ENCODE measurements around the gene IGFBPL1. TPM values are rescaled to one million over a fixed set of nuclear protein-coding genes. Genes with fewer than 3 reads are reported as not detected.
"Not testable (repeated sequence)": the region's sequence is repeated elsewhere in the genome, so short reads cannot be mapped to it uniquely, and the experiment has no call there.

The IGFBPL1 gene, protein sequence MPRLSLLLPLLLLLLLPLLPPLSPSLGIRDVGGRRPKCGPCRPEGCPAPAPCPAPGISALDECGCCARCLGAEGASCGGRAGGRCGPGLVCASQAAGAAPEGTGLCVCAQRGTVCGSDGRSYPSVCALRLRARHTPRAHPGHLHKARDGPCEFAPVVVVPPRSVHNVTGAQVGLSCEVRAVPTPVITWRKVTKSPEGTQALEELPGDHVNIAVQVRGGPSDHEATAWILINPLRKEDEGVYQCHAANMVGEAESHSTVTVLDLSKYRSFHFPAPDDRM
- total RNA-seq (not detected), total RNA-seq (0 to 0.53 reads per million in 2 donors)

DNA sequence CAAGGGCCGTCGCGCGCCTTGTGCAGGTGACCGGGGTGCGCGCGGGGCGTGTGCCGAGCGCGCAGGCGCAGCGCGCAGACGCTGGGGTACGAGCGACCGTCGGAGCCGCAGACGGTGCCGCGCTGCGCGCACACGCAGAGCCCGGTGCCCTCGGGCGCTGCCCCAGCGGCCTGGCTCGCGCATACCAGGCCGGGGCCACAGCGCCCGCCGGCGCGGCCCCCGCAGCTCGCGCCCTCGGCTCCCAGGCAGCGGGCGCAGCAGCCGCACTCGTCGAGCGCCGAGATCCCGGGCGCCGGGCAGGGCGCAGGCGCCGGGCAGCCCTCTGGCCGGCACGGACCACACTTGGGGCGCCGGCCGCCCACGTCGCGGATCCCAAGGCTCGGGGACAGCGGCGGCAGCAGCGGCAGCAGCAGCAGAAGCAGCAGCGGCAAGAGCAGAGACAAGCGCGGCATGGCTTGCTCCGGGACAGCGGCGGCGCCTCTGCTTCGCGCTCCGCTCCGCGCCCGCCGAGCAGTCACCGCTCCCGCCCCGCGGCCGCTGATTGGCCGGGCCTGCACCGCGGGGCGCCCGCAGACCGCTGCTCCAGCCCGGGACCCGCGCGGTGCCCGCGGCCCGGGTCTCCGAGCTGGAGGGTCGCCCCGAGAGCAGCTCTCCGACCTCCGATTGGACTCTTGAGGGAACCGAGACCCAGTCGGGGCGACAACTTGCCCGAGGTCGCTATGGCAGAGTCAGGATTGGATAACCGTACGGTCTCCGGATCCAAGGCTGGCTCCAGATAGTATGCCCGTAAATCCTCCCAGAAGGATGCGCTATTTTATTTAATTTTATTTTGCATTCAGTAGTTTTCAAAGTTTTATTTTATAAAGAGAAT, at the start of gene IGFBPL1:
TSS of gene IGFBPL1 (minus strand) at position 482 of the 871 bp plus-strand sequence. CDS start at position 452, 30 bp downstream.
- Mint-ChIP-seq H3K27ac (no peak within 1 kb of the TSS), H3K27me3 (peaks cover 73% of the 10 kb centered on the region), H3K36me3 (ENCODE audit: low read depth) (peaks cover 2% of the 10 kb centered on the region), H3K4me3 (peak within 1 kb of the TSS; percentile 76), H3K4me1 (peaks cover 7% of the 10 kb centered on the region)
- no peaks in the 10 kb centered on the region for H3K9me3 ChIP-seq (ENCODE audit: control insufficient read depth, low read length, poor library complexity, severe bottlenecking)
- DNase-seq (no peak), ATAC-seq (peak; percentile 21)

DNA sequence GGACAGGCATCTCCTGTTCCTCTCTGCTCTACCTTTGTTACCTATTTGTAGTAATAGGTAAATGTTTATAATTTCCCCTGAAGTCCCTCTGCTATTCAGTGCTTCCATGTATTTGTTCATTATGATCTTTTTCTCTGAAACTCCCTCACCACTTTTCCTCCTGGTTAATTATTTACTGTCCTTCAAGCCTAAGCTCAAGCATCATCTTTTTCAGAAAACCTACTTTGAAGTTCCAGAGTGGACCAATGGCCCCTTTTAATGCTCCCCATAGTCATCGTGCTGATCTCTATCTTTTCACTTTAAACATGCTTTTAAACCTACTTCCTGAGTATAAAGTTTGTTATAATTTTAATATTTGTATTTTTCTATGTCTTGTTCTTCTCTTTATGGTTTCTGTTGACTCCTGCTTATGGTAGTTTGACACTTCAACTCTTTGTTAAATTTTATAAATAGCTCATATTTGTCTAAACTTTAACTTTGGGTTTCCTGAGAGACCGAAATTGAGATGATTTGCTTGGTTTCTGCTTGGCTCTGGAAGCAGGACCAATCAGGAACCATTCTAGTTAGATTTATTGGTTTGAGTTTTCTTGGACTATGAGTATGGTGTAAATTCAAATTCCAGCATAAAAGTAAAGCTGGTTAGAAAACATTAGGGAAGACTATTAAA, 48.5 kb upstream of the IGFBPL1 start:
- ATAC-seq; H3K4me3 Mint-ChIP-seq; H3K9me3 ChIP-seq (ENCODE audit: control insufficient read depth, low read length, poor library complexity, severe bottlenecking); H3K4me1 Mint-ChIP-seq; H3K36me3 Mint-ChIP-seq (ENCODE audit: low read depth); H3K27ac Mint-ChIP-seq; DNase-seq: not testable (repeated sequence)
- H3K27me3 Mint-ChIP-seq: peaks cover 22% of the 10 kb centered on the region

DNA sequence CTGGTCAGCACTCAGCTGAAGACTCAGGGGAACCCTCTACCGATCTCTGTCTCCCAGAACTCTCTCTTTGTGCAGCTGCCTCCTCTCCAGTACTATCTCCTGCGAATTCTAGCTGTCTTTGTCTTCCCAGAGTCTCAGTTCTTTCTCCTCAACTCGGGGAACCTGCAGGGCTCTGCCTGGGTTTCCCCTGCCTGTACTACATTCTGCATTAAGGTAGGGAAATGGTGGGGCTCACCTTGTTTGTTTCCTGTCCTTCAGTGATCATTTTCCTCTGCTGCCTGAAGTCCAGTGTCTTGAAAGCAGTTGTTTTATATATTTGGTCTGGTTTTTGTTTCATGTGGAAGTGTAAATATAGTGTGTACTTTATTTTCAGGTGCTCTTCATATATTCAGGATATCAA, 43.1 kb upstream of the IGFBPL1 start:
- Mint-ChIP-seq H3K4me1 (peaks cover 4% of the 10 kb centered on the region), H3K36me3 (ENCODE audit: low read depth) (peaks cover 5% of the 10 kb centered on the region), H3K27me3 (peaks cover 28% of the 10 kb centered on the region), H3K27ac (no peak overlapping the region), H3K4me3 (no peak overlapping the region)
- ATAC-seq (no peak), DNase-seq (no peak)
- no peaks in the 10 kb centered on the region for H3K9me3 ChIP-seq (ENCODE audit: control insufficient read depth, low read length, poor library complexity, severe bottlenecking)

DNA sequence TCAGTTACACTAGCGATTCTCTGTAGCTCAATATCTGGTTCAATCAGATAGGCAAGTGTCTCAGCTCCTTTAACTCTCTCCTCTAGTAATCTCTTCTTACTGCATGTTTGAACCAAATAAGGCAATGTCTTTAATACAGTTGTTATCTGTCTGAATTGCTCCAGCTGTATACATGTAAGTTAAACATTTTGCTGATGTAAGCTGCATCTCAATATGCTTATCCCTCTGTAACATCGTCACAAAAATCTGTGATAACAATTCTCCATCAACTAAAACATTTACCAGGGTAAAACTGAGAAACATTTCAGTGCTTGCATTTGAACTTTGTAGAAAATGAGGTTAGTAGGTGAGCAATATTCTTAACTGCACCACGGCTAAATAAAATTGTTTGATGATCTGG, 29.6 kb upstream of the IGFBPL1 start:
- ATAC-seq: no peak
- DNase-seq: no peak
- Mint-ChIP-seq H3K27me3 (no peaks in the 10 kb centered on the region), H3K27ac (no peak overlapping the region), H3K4me1 (no peaks in the 10 kb centered on the region), H3K36me3 (ENCODE audit: low read depth) (peaks cover 6% of the 10 kb centered on the region), H3K4me3 (no peak overlapping the region)
- no peaks in the 10 kb centered on the region for H3K9me3 ChIP-seq (ENCODE audit: control insufficient read depth, low read length, poor library complexity, severe bottlenecking)

DNA sequence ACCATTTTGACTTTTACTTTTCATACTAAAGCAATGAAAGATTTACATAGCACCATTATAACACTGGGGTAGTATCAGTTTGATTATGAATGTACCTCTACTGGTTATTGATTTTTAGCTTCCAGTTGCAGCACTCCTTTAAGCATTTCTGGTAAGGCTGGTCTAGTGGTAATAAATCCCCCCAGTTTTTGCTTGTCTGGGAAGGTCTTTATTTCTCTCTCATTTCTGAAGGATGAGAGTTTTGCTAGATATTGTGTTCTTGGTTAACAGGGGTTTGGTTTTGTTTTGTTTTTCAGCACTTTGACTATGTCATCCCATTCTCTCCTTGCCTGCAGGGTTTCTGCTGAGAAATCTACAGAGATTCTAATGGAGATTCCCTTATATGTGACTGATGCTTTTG, 26.9 kb upstream of the IGFBPL1 start:
- Mint-ChIP-seq H3K27me3 (no peaks in the 10 kb centered on the region), H3K36me3 (ENCODE audit: low read depth) (peaks cover 7% of the 10 kb centered on the region), H3K27ac (no peak overlapping the region)

DNA sequence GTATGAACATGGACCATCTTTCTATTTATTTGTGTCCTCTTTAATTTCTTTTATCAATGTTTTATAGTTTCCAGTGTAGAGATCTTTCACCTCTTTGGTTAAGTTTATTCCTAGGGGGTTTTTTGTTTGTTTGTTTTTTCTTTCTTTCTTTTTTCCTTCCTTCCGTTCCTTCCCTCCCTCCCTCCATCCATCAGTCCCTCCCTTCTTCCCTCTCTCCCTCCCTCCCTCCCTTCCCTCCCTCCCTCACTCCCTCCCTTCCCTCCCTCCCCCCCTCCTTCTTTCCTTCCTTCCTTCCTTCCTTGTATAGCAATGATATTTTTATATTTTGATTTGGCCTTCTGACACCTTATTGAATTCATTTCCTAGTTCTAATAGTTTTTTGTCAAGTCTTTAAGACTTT, 23.4 kb upstream of the IGFBPL1 start:
- ATAC-seq (no peak), DNase-seq (no peak)
- Mint-ChIP-seq H3K27me3 (peaks cover 5% of the 10 kb centered on the region), H3K4me1 (peaks cover 3% of the 10 kb centered on the region), H3K4me3 (no peak overlapping the region), H3K36me3 (ENCODE audit: low read depth) (peaks cover 5% of the 10 kb centered on the region), H3K27ac (no peak overlapping the region)
- no peaks in the 10 kb centered on the region for H3K9me3 ChIP-seq (ENCODE audit: control insufficient read depth, low read length, poor library complexity, severe bottlenecking)

More for the DNA sequence above, 26.9 kb upstream of the IGFBPL1 start:
- no peak for DNase-seq
- no peaks in the 10 kb centered on the region for H3K4me1 Mint-ChIP-seq
- no peak for ATAC-seq
- no peak overlapping the region for H3K4me3 Mint-ChIP-seq
- no peaks in the 10 kb centered on the region for H3K9me3 ChIP-seq (ENCODE audit: control insufficient read depth, low read length, poor library complexity, severe bottlenecking)

DNA sequence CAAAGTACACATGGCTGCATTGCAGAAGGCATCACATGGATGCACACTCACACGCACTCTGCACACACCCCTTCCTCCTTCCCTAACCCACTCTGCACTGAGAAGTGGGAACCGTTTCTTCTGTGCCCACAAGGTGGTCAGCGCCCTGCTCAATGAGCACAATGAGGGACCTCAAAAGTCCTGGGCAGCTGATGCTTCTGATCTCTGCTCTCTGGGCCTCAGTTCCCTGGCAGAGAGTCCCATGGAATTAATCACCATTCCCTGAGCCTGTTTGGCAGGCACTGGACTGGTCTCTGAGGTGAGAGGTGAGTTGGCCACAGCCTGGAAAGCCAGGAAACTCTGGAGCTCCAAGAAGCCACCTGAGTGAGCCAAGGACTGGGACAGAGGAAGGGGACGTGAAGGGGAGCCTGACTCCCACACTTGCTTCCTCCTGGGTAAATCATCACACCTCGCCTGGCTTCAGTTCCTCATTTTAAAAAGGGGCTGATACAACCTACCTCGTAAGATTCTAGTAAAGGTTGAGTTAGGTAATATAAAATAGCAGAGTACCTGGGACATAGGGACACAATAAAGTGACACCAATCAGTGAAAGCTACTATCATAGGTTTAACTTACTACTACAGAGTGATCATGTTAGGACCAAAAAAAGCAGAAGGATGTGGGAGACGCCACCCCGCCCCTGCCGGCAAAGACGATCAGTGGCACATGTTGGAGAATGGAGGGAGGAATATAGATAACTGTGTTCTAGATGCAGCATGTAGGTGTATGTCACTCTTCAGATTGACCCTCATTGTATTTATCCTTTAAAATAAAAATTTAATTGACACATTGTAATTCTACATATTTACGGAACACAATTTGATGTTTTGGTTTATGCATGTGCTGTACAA, 21.1 kb upstream of the IGFBPL1 start:
- no peak for ATAC-seq
- no peaks in the 10 kb centered on the region for H3K9me3 ChIP-seq (ENCODE audit: control insufficient read depth, low read length, poor library complexity, severe bottlenecking)
- DNase-seq: no peak
- Mint-ChIP-seq H3K27ac (no peak overlapping the region), H3K4me3 (no peak overlapping the region), H3K4me1 (peaks cover 5% of the 10 kb centered on the region), H3K36me3 (ENCODE audit: low read depth) (peaks cover 2% of the 10 kb centered on the region), H3K27me3 (peaks cover 15% of the 10 kb centered on the region)

DNA sequence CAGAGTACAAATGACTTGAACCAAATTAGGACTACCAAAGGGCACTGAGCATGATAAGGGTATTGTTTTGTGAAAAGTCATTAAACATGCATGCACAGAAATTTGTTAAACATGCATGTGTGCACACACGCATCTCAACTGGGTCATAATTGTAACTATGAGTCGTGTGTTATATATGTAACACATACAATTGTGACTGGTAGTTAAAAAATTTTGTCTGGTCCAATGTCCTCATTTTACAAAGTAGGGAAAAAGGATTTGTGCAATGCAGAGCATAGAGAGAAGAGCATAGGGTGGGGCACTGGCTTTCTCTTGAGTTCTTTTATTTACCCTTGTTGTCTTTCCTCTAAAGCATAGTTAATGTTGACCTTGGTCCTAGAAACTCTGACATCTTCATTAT, 19.3 kb upstream of the IGFBPL1 start:
- ATAC-seq: no peak
- DNase-seq: no peak
- Mint-ChIP-seq H3K27ac (no peak overlapping the region), H3K27me3 (peaks cover 19% of the 10 kb centered on the region), H3K4me3 (no peak overlapping the region), H3K4me1 (peaks cover 5% of the 10 kb centered on the region), H3K36me3 (ENCODE audit: low read depth) (peaks cover 2% of the 10 kb centered on the region)
- H3K9me3 ChIP-seq (ENCODE audit: control insufficient read depth, low read length, poor library complexity, severe bottlenecking): no peaks in the 10 kb centered on the region

DNA sequence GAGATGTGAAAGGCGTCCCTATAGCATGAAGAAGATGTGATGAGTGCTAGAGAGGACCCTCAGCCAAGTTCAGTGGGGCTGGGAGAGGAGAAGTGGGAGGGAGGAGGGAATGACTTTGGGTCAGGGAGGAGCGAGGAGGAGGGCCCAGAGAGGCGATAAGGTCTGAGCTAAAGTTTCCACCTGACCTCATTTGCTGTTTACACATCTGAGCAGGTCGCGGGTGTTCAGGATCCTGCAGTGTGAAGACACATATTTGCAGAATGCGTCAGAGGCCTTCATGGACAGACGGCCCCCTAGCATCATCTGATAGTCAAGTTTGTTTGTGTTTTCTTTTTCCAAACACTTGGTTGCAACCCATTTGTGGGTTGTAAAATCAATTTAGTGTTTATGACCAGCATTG, 18.9 kb upstream of the IGFBPL1 start:
- no peak for ATAC-seq
- no peak overlapping the region for H3K27ac Mint-ChIP-seq
- H3K4me3 Mint-ChIP-seq: no peak overlapping the region
- H3K9me3 ChIP-seq (ENCODE audit: control insufficient read depth, low read length, poor library complexity, severe bottlenecking): no peaks in the 10 kb centered on the region
- peaks cover 19% of the 10 kb centered on the region for H3K27me3 Mint-ChIP-seq
- DNase-seq: no peak
- H3K4me1 Mint-ChIP-seq: peaks cover 5% of the 10 kb centered on the region
- H3K36me3 Mint-ChIP-seq (ENCODE audit: low read depth): peaks cover 2% of the 10 kb centered on the region

DNA sequence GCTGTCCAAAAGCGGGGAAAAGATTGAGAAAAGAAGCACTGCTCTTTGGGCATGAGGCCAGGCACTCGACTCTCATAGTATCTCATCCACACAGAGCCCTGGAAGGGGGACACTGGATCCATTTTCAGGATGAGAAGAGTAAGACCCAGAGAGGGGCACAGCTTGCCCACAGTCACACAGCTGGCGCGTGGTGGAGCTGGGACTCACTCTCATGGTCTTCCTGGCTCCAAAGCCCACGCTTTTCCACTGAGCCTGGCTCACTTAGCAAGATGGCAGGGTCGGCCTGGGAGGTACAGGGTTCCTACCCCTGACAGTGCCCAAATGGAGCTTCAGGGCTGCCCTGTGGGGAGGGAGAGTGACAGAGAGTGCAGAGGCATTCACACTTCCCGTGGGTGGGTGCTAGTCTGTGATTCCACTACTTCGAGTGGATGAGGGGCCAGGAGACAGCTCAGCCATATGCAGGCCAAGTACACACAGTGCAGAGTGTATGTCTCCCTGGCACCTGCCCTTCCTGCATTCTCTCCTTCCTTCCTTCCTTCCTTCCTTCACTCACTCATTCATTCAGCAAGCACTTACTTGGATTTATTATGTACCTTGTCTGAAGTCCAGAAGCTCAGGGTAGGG, 18.3 kb upstream of the IGFBPL1 start:
- no peak overlapping the region for H3K27ac Mint-ChIP-seq
- peaks cover 2% of the 10 kb centered on the region for H3K36me3 Mint-ChIP-seq (ENCODE audit: low read depth)
- no peak for ATAC-seq

DNA sequence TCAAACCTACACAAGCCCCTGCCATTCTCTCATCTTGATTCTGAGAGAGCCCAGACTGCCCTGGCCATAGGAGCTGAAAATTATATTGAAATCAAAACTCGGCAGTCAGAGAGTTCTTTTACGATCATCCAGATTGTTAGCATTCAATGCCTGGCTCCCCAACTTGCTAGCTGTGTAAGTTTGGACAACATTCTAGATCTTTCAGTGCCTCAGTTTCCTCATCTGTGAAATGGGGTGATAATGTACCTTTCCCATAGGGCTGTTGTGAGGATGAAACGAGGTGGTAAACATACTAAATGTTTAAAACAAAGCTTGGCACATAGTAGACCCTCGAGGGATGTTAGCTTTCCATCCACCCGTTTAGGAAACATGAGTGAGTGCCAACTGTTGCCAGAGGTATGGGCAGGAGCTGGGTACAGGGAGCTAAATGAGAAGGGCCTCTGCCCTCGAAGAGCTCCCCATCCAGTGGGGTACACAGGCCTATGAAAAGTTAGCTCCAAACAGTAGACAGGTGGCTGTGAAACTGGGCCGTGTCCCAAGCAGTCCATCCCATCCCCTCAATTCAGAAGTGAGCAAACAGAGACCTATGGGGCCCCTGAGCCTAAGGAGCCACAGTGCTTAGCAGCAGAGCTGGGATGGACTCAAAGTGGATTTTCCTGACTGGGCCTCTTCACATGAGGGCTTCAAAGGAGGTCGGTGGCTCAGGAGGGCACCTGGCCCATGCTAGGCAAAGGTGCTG, 17.3 kb upstream of the IGFBPL1 start:
- H3K4me1 Mint-ChIP-seq: peaks cover 5% of the 10 kb centered on the region
- H3K27ac Mint-ChIP-seq: no peak overlapping the region
- DNase-seq (no peak), ATAC-seq (no peak)
- peaks cover 31% of the 10 kb centered on the region for H3K27me3 Mint-ChIP-seq
- peaks cover 2% of the 10 kb centered on the region for H3K36me3 Mint-ChIP-seq (ENCODE audit: low read depth)
- H3K4me3 Mint-ChIP-seq: no peak overlapping the region
- no peaks in the 10 kb centered on the region for H3K9me3 ChIP-seq (ENCODE audit: control insufficient read depth, low read length, poor library complexity, severe bottlenecking)

More for the DNA sequence above, 18.3 kb upstream of the IGFBPL1 start:
- no peak overlapping the region for H3K4me3 Mint-ChIP-seq
- H3K4me1 Mint-ChIP-seq: peaks cover 5% of the 10 kb centered on the region
- no peak for DNase-seq
- no peaks in the 10 kb centered on the region for H3K9me3 ChIP-seq (ENCODE audit: control insufficient read depth, low read length, poor library complexity, severe bottlenecking)
- H3K27me3 Mint-ChIP-seq: peaks cover 25% of the 10 kb centered on the region

DNA sequence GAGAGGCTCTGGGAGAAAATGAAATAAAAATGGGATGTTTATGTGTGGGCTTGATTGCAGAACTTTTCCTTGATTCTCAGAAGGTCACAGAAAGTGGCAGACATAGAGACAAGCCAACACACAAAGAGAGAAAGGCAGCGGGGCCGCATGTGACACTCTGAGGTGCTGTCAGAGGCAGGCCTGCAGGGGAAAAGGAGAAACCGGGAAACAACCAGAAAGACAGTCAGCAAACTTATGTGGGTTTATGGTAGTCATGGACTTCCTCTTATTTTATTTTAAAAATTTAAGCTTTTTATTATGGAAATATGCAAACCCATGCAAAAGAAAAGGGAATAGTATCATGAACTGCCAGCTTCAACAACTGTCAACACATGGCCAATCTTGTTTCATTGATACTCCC, 16.3 kb upstream of the IGFBPL1 start:
- H3K27me3 Mint-ChIP-seq: peaks cover 30% of the 10 kb centered on the region
- H3K36me3 Mint-ChIP-seq (ENCODE audit: low read depth): peaks cover 2% of the 10 kb centered on the region
- DNase-seq (no peak), ATAC-seq (no peak)
- no peak overlapping the region for H3K27ac Mint-ChIP-seq
- H3K9me3 ChIP-seq (ENCODE audit: control insufficient read depth, low read length, poor library complexity, severe bottlenecking): no peaks in the 10 kb centered on the region
- peaks cover 3% of the 10 kb centered on the region for H3K4me1 Mint-ChIP-seq
- no peak overlapping the region for H3K4me3 Mint-ChIP-seq
